Measurements from ENCODE around the gene GATB.

- no peak for TF ChIP-seq EZH2 (IDR thresholded peaks at IDR 0.05; ENCODE audit: low read length, unreplicated experiment)
- TF ChIP-seq, protein P1, sequence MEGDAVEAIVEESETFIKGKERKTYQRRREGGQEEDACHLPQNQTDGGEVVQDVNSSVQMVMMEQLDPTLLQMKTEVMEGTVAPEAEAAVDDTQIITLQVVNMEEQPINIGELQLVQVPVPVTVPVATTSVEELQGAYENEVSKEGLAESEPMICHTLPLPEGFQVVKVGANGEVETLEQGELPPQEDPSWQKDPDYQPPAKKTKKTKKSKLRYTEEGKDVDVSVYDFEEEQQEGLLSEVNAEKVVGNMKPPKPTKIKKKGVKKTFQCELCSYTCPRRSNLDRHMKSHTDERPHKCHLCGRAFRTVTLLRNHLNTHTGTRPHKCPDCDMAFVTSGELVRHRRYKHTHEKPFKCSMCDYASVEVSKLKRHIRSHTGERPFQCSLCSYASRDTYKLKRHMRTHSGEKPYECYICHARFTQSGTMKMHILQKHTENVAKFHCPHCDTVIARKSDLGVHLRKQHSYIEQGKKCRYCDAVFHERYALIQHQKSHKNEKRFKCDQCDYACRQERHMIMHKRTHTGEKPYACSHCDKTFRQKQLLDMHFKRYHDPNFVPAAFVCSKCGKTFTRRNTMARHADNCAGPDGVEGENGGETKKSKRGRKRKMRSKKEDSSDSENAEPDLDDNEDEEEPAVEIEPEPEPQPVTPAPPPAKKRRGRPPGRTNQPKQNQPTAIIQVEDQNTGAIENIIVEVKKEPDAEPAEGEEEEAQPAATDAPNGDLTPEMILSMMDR (conservative IDR thresholded peaks at IDR 0.05; ENCODE audit: low read depth, low read length) = no peak
- TF ChIP-seq EZH2phosphoT487 (IDR thresholded peaks at IDR 0.05; ENCODE audit: borderline replicate concordance, low read length) = no peak
Observed at GRCh38 chr4:151631349-151631748, 129.5 kb downstream of the GATB start.
